GM10266 (cell line): ENCODE measurements around the gene ITPK1.

Source experiments
- DNase-seq: peaks from one replicate; pipeline ENCODE4 v3.0.0; 2012; ENCODE audit errors: extremely low spot score
- CTCF ChIP-seq: IDR thresholded peaks from 2 replicates; pipeline ENCODE4 v1.5.1; 2012; ENCODE audit warnings: mild to moderate bottlenecking, low read depth; ENCODE audit not compliant: control insufficient read depth, insufficient read depth; ENCODE audit errors: missing control alignments

Gene ITPK1

GRCh38 chr14:92974541-92975345 is 141.0 kb downstream of the ITPK1 start:
- DNase-seq = no peak
- TF ChIP-seq CTCF = no peak

GRCh38 chr14:92973798-92974372 is 141.8 kb downstream of the ITPK1 start:
- no peak for DNase-seq
- TF ChIP-seq CTCF = no peak

- DNase-seq = no peak
- TF ChIP-seq CTCF = peak; percentile 41
Observed at GRCh38 chr14:92973261-92973797, 142.4 kb downstream of the ITPK1 start.

- DNase-seq = no peak
- TF ChIP-seq CTCF = no peak
Observed at GRCh38 chr14:92971601-92972180, 144.0 kb downstream of the ITPK1 start.

- DNase-seq = no peak
- TF ChIP-seq CTCF = no peak
Observed at GRCh38 chr14:92970271-92970670, 145.5 kb downstream of the ITPK1 start.

- TF ChIP-seq CTCF = no peak
- DNase-seq = no peak
Observed at GRCh38 chr14:92969871-92970270, 145.9 kb downstream of the ITPK1 start.

GRCh38 chr14:92969430-92969829 is 146.3 kb downstream of the ITPK1 start:
- TF ChIP-seq CTCF = no peak
- no peak for DNase-seq
